Activated CD8-positive, alpha-beta T cell treated with anti-CD3 and anti-CD28 coated beads, Interleukin-2, amount 10 ng/mL, durations not matched to agents 7 days and 5 days (primary cell): Measurements from ENCODE around the gene E2F7. TPM values are rescaled to one million over a fixed set of nuclear protein-coding genes. Genes with fewer than 3 reads are reported as not detected.

Experiments
- ATAC-seq: fragments of 150-1000 bp; cut with Tn5 transposase; one replicate; pipeline ENCODE4 v1.10.0; 2021; ENCODE audit warnings: moderate library complexity
- CTCF ChIA-PET: fragments of 350-600 bp; sonication (Branson Sonifier 250); formaldehyde crosslinking; loops from one replicate; lab custom pipeline; 2021; ENCODE audit warnings: antibody characterized with exemption; lab: Charles Lee
- POLR2A ChIA-PET: fragments of 350-600 bp; sonication (Branson Sonifier 250); formaldehyde crosslinking; loops from one replicate; lab custom pipeline; 2021; ENCODE audit warnings: antibody characterized with exemption; lab: Charles Lee
- DNase-seq: peaks from one replicate; pipeline ENCODE4 v3.0.0-alpha.2; 2020
- H3K27ac Mint-ChIP-seq: one replicate; pipeline ENCODE4 v1.8.0; 2021; ENCODE audit warnings: mild to moderate bottlenecking, mixed read lengths
- H3K27me3 Mint-ChIP-seq: one replicate; pipeline ENCODE4 v1.8.0; 2021; ENCODE audit warnings: low read depth, mixed read lengths
- H3K36me3 Mint-ChIP-seq: one replicate; pipeline ENCODE4 v1.8.0; 2021; ENCODE audit warnings: low read depth, mixed read lengths
- H3K4me1 Mint-ChIP-seq: one replicate; pipeline ENCODE4 v1.8.0; 2021; ENCODE audit warnings: low read depth, mixed read lengths
- H3K4me3 Mint-ChIP-seq: one replicate; pipeline ENCODE4 v1.8.0; 2021; ENCODE audit warnings: mild to moderate bottlenecking, mixed read lengths
- H3K9me3 Mint-ChIP-seq: one replicate; pipeline ENCODE4 v1.8.0; 2022; ENCODE audit warnings: mixed read lengths; ENCODE audit not compliant: insufficient read depth
- total RNA-seq, 2 experiments: library from RNA; stranded (reverse); gene quantifications; one replicate each; pipeline ENCODE4 v1.2.3, GENCODE V29; 2021

E2F7 gene
- total RNA-seq, 2 experiments from 2014 or later: 23.8 to 25.3 TPM

DNA sequence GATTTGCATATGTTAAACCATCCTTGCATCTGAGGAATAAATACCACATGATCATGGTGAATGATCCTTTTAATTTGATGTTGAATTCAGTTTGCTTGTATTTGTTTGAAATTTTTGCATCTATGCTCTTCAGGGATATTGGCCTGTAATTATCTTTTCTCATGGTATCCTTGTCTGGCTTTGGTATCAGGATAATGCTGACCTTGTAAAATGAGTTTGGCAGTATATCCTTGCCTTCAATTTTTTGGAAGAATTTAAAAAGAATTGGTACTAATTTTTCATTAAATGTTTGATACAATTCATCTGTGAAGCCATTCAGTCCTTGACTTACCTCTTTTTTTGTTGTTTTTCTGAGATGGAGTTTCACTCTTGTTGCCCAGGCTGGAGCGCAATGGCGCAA is 85.2 kb downstream of the E2F7 start:
- ChIA-PET POLR2A (no interaction called here), CTCF (no interaction called here)
- Mint-ChIP-seq H3K4me1 (no peaks in the 10 kb centered on the region), H3K9me3 (peaks cover 20% of the 10 kb centered on the region), H3K27me3 (peaks cover 9% of the 10 kb centered on the region), H3K36me3 (no peaks in the 10 kb centered on the region), H3K4me3 (no peak overlapping the region), H3K27ac (no peak overlapping the region)
- DNase-seq (no peak), ATAC-seq (no peak)

DNA sequence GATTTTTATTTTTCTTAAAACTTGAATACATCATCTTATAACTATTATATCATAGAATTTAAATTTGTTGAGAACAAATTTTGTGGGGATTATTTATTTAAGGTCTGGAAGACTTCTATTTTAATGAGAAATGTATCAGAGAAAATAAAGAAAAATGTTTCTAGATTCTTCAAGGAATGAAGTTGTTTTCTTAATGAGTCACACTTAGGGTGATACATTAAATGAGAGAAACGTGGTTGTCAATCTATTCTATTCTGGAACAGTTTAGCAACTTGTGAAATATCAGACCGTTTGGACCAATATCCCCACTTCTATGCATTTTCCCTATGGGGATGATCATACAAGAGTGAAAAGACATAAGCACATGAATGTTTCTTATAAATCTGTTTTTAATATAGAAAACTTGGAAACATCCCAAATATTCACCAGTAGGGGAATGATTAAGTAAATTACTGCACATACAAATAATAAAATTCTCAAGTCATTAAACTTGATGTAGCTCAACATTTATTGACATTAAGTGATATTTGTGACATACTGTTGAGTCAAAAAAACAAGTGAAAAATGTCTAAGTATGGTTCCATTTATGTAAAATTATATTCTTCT is 88.5 kb downstream of the E2F7 start:
- H3K27me3 Mint-ChIP-seq: peaks cover 9% of the 10 kb centered on the region
- DNase-seq (no peak), ATAC-seq (no peak)
- ChIA-PET CTCF (interaction anchor here (1.2 kb wide), 1 partner anchor 34 kb away, joined by 4 read pairs; no protein-coding TSS in a partner anchor), POLR2A (no interaction called here)
- H3K36me3 Mint-ChIP-seq: no peaks in the 10 kb centered on the region
- H3K4me1 Mint-ChIP-seq: peaks cover 4% of the 10 kb centered on the region
- no peak overlapping the region for H3K4me3 Mint-ChIP-seq
- H3K9me3 Mint-ChIP-seq: no peaks in the 10 kb centered on the region
- no peak overlapping the region for H3K27ac Mint-ChIP-seq

Other genes with a start within 250 kb of the E2F7 start
- gene CSRP2, start 186.6 kb downstream of the E2F7 start, total RNA-seq: under 1 TPM in 1 of 2 experiments, not detected in 1; 0.47 TPM